Measurements from ENCODE around the gene FBXL16.
A peak's percentile ranks its signal among the peaks of the same experiment; 100 is the strongest.

The FBXL16 gene

DNA sequence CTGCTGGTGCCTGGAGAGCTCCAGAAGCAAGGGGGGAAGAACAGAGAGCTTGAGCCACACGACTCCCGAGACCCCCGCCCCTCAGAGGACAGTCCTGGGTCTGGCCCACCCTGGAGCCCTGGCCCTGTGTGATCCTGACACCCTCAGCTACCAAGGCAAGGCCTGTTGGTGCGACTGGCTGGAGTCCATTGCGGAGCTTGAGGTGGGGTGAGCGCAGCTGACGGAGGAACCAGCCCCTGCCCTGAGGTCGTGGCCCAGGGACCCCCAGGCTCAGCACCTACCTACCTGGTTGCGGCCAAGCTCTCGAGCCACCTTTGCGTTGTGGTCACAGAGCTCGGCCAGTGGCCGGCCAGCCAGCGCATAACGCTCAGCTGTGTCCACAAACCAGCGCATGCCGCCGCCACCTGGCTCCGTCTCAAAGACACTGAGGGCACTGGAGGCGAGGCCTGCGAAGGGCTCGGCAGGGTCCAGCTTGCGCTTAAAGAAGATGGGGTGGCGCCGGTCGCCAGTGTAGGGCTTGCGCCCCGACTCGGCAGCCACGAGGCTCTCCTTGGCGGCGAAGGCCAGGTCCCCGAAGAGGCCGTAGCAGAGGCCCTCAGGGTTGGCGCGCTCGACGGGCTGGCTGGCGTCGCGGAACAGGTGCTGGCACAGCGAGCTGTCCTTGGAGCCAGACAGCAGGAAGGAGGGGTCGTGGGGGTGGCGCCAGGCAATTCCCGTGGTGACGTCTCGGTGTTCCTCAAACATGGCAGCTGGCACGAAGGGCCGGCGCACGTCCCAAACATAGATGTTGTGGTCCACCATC lies 18.9 kb downstream of the FBXL16 start:
- DNase-seq: no peak

GRCh38 chr16:685967-686366 lies 19.6 kb downstream of the FBXL16 start:
- peak; percentile 11 for DNase-seq

DNA sequence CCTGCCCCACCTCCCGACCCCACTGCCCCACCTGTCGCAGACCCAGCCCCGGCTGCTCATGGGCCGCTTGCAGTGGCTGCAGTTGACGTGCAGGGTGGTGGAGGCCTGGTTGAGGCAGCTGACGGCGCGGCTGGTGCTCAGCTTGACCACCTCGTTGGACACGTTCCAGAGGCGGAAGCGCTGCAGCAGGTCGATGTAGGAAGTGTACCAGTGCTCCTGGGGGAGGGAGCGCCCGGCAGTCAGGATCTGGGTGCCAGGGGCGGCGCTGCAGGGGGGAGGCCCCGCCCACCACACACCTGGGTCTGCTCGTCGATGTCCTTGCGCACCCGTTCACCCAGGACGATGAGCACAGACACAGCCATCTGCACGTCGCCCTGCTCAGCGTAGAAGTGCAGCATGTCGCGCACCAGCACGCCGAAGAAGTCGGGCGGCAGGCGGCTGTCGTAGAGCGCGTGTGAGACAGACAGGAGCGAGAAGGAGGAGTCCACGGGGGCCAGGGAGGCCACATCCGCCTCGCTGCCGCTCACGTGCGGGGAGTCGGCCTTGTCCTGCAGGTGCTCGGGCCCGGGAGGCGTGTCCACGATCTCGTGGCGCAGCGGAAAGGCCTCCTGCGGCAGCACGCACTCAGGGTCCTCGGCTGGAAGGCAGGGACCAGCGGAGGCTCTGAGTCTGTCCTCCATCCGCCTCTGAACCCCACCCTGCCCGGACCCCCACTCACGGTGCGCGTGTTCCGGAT lies 20.5 kb downstream of the FBXL16 start:
- DNase-seq: peak; percentile 89

DNA sequence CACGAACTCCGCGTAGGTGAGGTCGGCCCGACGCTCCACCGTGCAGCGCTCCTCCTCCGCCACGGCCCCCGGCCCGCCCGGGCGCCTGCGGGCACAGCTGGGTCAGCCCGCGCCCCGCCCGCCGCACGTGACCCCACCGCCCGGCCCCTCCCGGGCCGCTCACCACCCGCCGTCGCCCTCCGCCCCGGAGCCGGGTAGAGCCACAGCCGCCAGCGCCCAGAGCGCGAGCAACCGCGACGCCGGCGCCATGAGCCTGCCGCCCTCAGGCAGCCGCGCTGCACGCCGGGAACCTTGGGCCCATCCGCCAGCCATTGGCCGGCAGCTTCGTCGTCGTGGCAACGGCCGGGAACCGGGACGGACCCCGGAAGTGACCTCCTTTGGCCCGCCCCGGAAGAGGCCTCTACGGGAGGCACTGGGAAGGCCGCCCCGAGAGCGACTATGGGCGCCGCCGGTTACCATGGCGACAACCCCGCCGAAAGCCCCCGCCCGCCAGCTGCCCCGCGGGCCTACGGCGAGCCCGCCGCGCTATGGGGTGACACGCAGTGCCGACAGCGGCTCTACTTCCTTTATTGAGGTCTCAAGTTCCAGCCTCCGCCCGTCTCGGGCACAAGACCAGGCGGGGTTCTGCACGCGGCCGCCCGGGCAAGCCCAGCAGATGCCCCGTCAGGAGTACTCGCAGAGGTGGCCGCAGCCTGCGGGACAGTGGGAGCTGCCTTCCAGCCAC lies 21.4 kb downstream of the FBXL16 start, which contains the start of gene JMJD8:
Gene JMJD8, minus strand, starts transcription at position 264 of the 724 bp plus-strand sequence. Its CDS starts 15 bp downstream, at position 249.
- DNase-seq: peak; percentile 98

- DNase-seq: no peak
Observed at GRCh38 chr16:683396-684070, 22.1 kb downstream of the FBXL16 start.

DNA sequence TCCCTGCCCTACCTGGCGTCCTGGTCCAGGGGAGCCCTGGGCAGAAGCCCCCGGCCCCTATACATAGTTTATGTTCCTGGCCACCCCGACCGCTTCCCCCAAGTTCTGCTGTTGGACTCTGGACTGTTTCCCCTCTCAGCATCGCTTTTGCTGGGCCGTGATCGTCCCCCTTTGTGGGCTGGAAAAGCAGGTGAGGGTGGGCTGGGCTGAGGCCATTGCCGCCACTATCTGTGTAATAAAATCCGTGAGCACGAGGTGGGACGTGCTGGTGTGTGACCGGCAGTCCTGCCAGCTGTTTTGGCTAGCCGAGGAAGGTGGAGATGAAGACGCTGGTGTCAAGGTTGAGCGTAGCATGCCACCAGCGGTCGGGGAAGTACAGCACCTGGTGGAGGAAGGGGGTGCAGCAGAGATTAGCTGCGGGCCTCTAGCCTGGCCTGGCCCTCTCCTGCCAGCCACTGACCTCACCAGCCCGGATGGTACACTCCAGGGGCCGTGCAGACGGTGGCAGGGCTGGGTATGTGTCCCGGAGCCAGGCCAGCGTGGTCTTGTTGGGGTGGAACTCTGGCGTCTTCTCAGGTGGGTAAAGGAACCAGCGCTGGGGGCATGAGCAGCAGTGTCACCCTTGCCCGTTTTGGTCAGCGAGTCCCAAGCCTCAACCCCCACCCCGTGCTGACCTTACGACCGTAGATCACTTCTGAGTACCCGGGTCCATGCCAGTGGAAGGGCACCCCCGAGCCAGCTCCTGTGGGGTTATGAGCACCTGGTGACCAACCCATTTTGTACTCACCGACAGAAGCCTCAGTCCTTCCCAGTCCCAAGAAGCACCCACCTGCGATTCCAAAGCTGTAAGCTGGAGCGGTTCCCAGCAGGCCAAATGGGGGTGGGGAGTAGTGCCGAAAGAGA lies 22.9 kb downstream of the FBXL16 start:
- no peak for DNase-seq

GRCh38 chr16:681746-682427 lies 23.7 kb downstream of the FBXL16 start:
- no peak for DNase-seq

- DNase-seq: no peak
Observed at GRCh38 chr16:680967-681745, 24.4 kb downstream of the FBXL16 start.

GRCh38 chr16:680625-680945 lies 25.0 kb downstream of the FBXL16 start:
- DNase-seq: no peak

GRCh38 chr16:679814-680624 lies 25.6 kb downstream of the FBXL16 start, which contains the start of gene STUB1:
TSS of gene STUB1 (plus strand) at chr16:680410. CDS start at chr16:680526, 116 bp downstream.
- DNase-seq: peak; percentile 91

- DNase-seq: peak; percentile 88
Observed at GRCh38 chr16:678858-679813, 26.5 kb downstream of the FBXL16 start.

DNA sequence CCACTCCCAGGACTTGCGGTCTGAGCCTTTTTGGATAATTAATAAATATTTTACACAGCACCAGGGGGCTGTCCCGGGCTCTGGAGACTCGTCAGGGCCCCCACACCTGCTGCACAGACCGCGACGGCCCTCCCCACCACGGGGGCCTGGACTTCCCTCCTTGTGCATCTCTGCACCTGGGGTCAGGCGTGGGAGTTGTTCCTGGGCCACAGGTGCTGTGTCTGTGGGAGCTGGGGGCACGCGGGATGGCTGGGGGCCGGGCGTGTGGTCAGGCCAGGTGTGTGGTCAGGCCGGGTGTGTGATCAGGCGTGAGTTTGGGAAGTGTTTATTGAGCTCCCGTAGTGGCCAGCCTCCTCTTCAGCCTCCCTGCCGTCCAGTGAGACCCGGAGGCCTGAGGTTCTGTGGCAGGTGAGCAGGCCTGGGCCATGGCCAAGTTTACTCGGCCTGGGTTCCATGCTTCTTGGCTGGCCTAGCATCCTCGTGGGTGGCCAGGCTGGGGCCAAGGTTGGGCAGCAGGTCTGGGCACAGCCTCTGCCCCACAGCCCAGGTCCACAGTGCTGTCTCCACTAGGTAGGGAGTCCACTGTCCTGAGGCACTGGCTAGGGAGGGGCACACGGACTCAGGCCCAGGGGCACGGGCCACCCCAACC lies 27.3 kb downstream of the FBXL16 start:
- DNase-seq: no peak

- DNase-seq: peak; percentile 75
Observed at GRCh38 chr16:677316-678190, 28.0 kb downstream of the FBXL16 start.

DNA sequence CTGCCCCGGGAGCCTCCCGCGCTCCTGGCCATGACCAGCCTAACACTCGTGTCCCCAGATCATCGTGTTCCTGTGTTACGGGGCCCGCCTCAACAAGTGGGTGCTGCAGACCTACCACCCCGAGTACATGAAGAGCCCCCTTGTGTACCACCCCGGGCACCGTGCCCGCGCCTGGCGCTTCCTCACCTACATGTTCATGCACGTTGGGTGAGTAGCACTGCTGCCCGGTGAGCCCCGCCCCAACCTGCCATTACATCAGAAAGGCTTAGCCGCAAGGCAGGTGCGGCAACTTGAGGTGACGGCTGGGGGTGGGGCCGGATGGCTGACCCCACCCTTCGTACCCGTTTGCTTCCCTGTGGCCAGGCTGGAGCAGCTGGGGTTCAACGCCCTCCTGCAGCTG lies 28.7 kb downstream of the FBXL16 start:
- peak; percentile 93 for DNase-seq

- no peak for DNase-seq
Observed at GRCh38 chr16:676565-676902, 29.1 kb downstream of the FBXL16 start.

DNA sequence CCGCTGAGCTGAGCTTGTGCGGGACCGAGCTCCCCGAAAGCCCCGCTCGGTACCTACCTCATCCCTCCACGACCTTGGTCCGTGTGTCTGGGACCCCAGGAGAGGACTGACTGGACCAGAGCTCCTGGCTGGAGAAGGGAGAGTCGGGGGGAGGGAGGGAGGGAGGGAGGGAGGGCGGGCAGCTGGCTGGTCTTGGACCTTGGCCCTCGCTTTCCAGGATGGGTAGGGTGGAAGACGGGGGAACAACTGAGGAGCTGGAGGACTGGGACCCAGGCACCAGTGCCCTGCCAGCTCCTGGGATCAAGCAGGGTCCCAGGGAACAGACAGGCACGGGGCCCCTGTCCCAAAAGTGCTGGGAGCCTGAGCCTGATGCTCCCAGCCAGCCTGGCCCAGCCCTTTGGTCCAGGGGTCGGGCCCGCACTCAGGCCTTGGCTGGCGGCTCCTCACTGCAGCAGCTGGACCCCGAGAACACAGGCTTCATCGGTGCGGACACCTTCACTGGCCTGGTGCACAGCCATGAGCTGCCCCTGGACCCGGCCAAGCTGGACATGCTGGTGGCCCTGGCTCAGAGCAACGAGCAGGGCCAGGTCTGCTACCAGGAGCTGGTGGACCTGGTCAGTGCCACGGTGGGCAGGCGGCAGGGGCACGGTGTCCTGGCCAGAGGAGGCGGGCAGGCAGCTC lies 29.6 kb downstream of the FBXL16 start:
- no peak for DNase-seq

All from NCI-H345 (cell line).